Caco-2 (cell line): ENCODE data around the gene HAND1. TPM values are rescaled to one million over a fixed set of nuclear protein-coding genes. Genes with fewer than 3 reads are reported as not detected.

Experiments used
- BruUV-seq: library from RNA; stranded (reverse); fragments of 400-500 nt; replicated peaks from 2 replicates; lab custom pipeline; 2021; lab: Mats Ljungman, UMichigan
- CTCF ChIA-PET: fragments of 300-600 bp; sonication (Branson Sonifier 250); formaldehyde crosslinking; loops from one replicate; lab custom pipeline; 2022; ENCODE audit warnings: antibody characterized with exemption; lab: Charles Lee
- POLR2A ChIA-PET: fragments of 300-600 bp; sonication (Branson Sonifier 250); formaldehyde crosslinking; loops from one replicate; lab custom pipeline; 2022; ENCODE audit warnings: antibody characterized with exemption; lab: Charles Lee
- DNase-seq, 2 experiments: peaks; one replicate each; pipeline versions ENCODE4 v3.0.0 to v3.0.0-alpha.2; 2020 to 2022
- H3K27me3 ChIP-seq: replicated peaks from 2 replicates; pipeline ENCODE4 v1.6.0; 2011; ENCODE audit warnings: low read length; ENCODE audit not compliant: control insufficient read depth, insufficient read depth
- H3K36me3 ChIP-seq: 2 replicates; pipeline ENCODE4 v1.5.1; 2011; ENCODE audit warnings: low read length; ENCODE audit not compliant: control insufficient read depth, insufficient read depth
- H3K4me1 ChIP-seq: fragments of 250-450 bp; sonication (Bioruptor Pico); 2 replicates; pipeline ENCODE4 v1.5.1; 2020; ENCODE audit warnings: mild to moderate bottlenecking
- H3K4me3 ChIP-seq: 2 replicates; pipeline ENCODE4 v1.5.1; 2011; ENCODE audit warnings: low read depth, mild to moderate bottlenecking, control low read depth, low read length
- H3K9me3 ChIP-seq: fragments of 250-450 bp; sonication (Bioruptor Pico); 2 replicates; pipeline ENCODE4 v1.5.1; 2020; ENCODE audit warnings: mild to moderate bottlenecking, moderate library complexity
- H3K27ac Mint-ChIP-seq: one replicate; pipeline ENCODE4 v1.8.0; 2022; ENCODE audit warnings: mixed read lengths; ENCODE audit not compliant: unreplicated experiment
- H3K27me3 Mint-ChIP-seq: one replicate; pipeline ENCODE4 v1.8.0; 2022; ENCODE audit warnings: mixed read lengths; ENCODE audit not compliant: insufficient read depth, unreplicated experiment
- H3K36me3 Mint-ChIP-seq: one replicate; pipeline ENCODE4 v1.8.0; 2022; ENCODE audit warnings: mild to moderate bottlenecking, mixed read lengths; ENCODE audit not compliant: insufficient read depth, unreplicated experiment
- H3K4me1 Mint-ChIP-seq: one replicate; pipeline ENCODE4 v1.8.0; 2022; ENCODE audit warnings: low read depth, mixed read lengths; ENCODE audit not compliant: unreplicated experiment
- H3K4me3 Mint-ChIP-seq: one replicate; pipeline ENCODE4 v1.8.0; 2022; ENCODE audit warnings: mild to moderate bottlenecking, moderate library complexity, mixed read lengths; ENCODE audit not compliant: unreplicated experiment
- H3K9me3 Mint-ChIP-seq: one replicate; pipeline ENCODE4 v1.8.0; 2022; ENCODE audit warnings: mixed read lengths; ENCODE audit not compliant: unreplicated experiment
- CTCF ChIP-seq, 2 experiments: fragments of 200-600 bp in 1 of 2; IDR thresholded peaks; 1 replicate in 1 of 2; 2 replicates in 1 of 2; pipeline versions ENCODE4 v1.5.1 to v1.8.0; 2011 to 2022; ENCODE audit warnings: antibody characterized with exemption in 1 of 2, control low read depth in 1 of 2, inconsistent platforms in 1 of 2, low read depth in 1 of 2, low read length in 1 of 2, mild to moderate bottlenecking in 1 of 2, moderate library complexity in 1 of 2; ENCODE audit not compliant: insufficient read depth in 1 of 2, severe bottlenecking in 1 of 2, unreplicated experiment in 1 of 2
- intact Hi-C: fragments of 100-400 bp; cut with micrococcal nuclease; formaldehyde crosslinking; loops from one replicate; pipeline ENCODE4 v1.10.0; 2022; ENCODE audit not compliant: unreplicated experiment
- total RNA-seq: library from RNA; stranded (reverse); gene quantifications from 2 replicates; pipeline ENCODE4 v1.2.3, GENCODE V29; 2022

HAND1 gene
- total RNA-seq, 1 experiment from 2014 or later = 0.45 TPM

GRCh38 chr5:154447089-154447725 lies 30.8 kb downstream of the HAND1 start:
- Histone ChIP-seq H3K9me3 (no peaks in the 10 kb centered on the region), H3K27me3 (no peaks in the 10 kb centered on the region), H3K4me3 (peak overlapping the region; percentile 53), H3K4me1 (no peaks in the 10 kb centered on the region), H3K36me3 (peaks cover 2% of the 10 kb centered on the region)
- no peak for DNase-seq
- CTCF ChIA-PET = no interaction called here
- H3K9me3 Mint-ChIP-seq = no peaks in the 10 kb centered on the region
- H3K36me3 Mint-ChIP-seq = peaks cover 14% of the 10 kb centered on the region
- TF ChIP-seq CTCF (IDR thresholded peaks at IDR 0.05; ENCODE audit: insufficient read depth in 1 of 2, low read depth in 1 of 2, low read length in 1 of 2, severe bottlenecking in 1 of 2, unreplicated experiment in 1 of 2) = no peak
- intact Hi-C loops = loop anchor here (5.0 kb wide), 1 partner anchor 160 kb away; no protein-coding TSS in a partner anchor
- peak overlapping the region; percentile 85 for H3K4me3 Mint-ChIP-seq
- TSS peak; percentile 45 for BruUV-seq
- H3K27ac Mint-ChIP-seq = peak overlapping the region; percentile 45
- H3K4me1 Mint-ChIP-seq = peaks cover 16% of the 10 kb centered on the region
- no peaks in the 10 kb centered on the region for H3K27me3 Mint-ChIP-seq
- POLR2A ChIA-PET = no interaction called here

GRCh38 chr5:154446195-154447088 lies 31.6 kb downstream of the HAND1 start:
- H3K4me3 ChIP-seq = peak overlapping the region; percentile 53
- H3K4me1 Mint-ChIP-seq = peaks cover 16% of the 10 kb centered on the region
- H3K36me3 Mint-ChIP-seq = peaks cover 13% of the 10 kb centered on the region
- BruUV-seq = no TSS peak
- H3K27me3 Mint-ChIP-seq = no peaks in the 10 kb centered on the region
- no peaks in the 10 kb centered on the region for H3K9me3 ChIP-seq
- no peaks in the 10 kb centered on the region for H3K27me3 ChIP-seq
- ChIA-PET POLR2A (no interaction called here), CTCF (no interaction called here)
- intact Hi-C loops = loop anchor here (5.0 kb wide), 1 partner anchor 159 kb away; no protein-coding TSS in a partner anchor
- peak overlapping the region; percentile 98 for H3K4me3 Mint-ChIP-seq
- no peaks in the 10 kb centered on the region for H3K9me3 Mint-ChIP-seq
- H3K27ac Mint-ChIP-seq = peak overlapping the region; percentile 77
- no peak for TF ChIP-seq CTCF (IDR thresholded peaks at IDR 0.05; ENCODE audit: insufficient read depth in 1 of 2, low read depth in 1 of 2, low read length in 1 of 2, severe bottlenecking in 1 of 2, unreplicated experiment in 1 of 2)
- no peaks in the 10 kb centered on the region for H3K4me1 ChIP-seq
- peaks cover 2% of the 10 kb centered on the region for H3K36me3 ChIP-seq
- peak; percentile 58 to 69 for DNase-seq

- CTCF ChIA-PET = no interaction called here
- peak; percentile 94 to 97 for DNase-seq
- H3K27ac Mint-ChIP-seq = peak within 1 kb of the TSS; percentile 77
Observed at GRCh38 chr5:154445422-154446194, 32.4 kb downstream of the HAND1 start, which contains the start of gene SAP30L. Gene SAP30L, plus strand, starts transcription at chr5:154445997. Its CDS starts 608 bp downstream, at chr5:154446605.

More at GRCh38 chr5:154445422-154446194, 32.4 kb downstream of the HAND1 start, which contains the start of gene SAP30L:
- Mint-ChIP-seq H3K36me3 (peaks cover 16% of the 10 kb centered on the region), H3K9me3 (no peaks in the 10 kb centered on the region), H3K27me3 (no peaks in the 10 kb centered on the region), H3K4me1 (peaks cover 16% of the 10 kb centered on the region), H3K4me3 (peak within 1 kb of the TSS; percentile 98)
- peak within 1 kb of the TSS; percentile 77 for H3K4me3 ChIP-seq
- POLR2A ChIA-PET = no interaction called here
- H3K4me1 ChIP-seq = no peaks in the 10 kb centered on the region
- H3K9me3 ChIP-seq = no peaks in the 10 kb centered on the region
- no peak for TF ChIP-seq CTCF (IDR thresholded peaks at IDR 0.05; ENCODE audit: insufficient read depth in 1 of 2, low read depth in 1 of 2, low read length in 1 of 2, severe bottlenecking in 1 of 2, unreplicated experiment in 1 of 2)
- H3K36me3 ChIP-seq = no peaks in the 10 kb centered on the region; the same call in 1 of the 2 replicates
- intact Hi-C loops = loop anchor here (5.0 kb wide), 1 partner anchor 158 kb away; no protein-coding TSS in a partner anchor
- BruUV-seq = no TSS peak
- H3K27me3 ChIP-seq = no peaks in the 10 kb centered on the region
